Suppressor macrophage treated with lipopolysaccharide for 1 hour (primary cell): ENCODE data around the gene IYD.
A peak's percentile ranks its signal among the peaks of the same experiment; 100 is the strongest.

Experiments used
- DNase-seq, 3 donors: peaks; one replicate each; pipeline ENCODE4 v3.0.0-alpha.2; 2020 to 2022

The IYD gene, protein sequence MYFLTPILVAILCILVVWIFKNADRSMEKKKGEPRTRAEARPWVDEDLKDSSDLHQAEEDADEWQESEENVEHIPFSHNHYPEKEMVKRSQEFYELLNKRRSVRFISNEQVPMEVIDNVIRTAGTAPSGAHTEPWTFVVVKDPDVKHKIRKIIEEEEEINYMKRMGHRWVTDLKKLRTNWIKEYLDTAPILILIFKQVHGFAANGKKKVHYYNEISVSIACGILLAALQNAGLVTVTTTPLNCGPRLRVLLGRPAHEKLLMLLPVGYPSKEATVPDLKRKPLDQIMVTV

DNA sequence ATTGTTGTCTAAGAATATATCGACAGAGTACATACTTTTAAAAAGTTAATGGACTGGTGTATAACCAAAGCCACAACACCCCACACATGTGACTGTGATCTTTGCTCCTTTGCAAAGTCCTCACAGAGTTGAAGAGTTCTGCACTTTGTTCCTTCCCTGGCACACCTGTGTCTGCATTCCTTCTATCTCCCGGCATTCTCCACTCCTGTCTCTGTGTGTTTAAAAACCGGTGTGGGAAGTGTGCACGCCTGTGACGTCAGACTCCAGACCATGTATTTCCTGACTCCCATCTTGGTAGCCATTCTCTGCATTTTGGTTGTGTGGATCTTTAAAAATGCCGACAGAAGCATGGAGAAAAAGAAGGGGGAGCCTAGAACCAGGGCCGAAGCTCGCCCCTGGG is at the start of gene IYD:
IYD (plus strand) TSS at position 251 of the 400 bp plus-strand sequence; CDS start at position 271, 20 bp downstream.
- DNase-seq, result no peak

DNA sequence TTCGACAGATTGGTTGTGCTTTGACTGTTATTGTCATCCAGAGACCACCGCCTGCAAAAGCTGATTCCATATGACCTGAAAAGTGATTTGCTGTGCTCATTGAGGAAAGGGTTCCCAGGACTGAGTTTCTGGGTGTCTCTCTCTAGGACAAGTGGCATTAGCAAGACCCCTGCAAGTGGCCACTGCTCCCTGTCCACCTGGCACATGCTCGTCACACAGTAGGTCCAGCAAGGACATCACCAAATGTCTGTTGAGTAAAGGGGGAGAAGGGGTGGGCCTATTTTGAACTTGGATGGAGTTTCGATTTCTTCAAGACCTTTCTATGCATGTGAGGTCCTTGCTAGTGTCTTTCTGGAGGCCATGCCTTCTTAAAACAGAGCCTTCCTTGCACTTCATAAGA is 48.9 kb upstream of the IYD start:
- DNase-seq, result no peak

DNA sequence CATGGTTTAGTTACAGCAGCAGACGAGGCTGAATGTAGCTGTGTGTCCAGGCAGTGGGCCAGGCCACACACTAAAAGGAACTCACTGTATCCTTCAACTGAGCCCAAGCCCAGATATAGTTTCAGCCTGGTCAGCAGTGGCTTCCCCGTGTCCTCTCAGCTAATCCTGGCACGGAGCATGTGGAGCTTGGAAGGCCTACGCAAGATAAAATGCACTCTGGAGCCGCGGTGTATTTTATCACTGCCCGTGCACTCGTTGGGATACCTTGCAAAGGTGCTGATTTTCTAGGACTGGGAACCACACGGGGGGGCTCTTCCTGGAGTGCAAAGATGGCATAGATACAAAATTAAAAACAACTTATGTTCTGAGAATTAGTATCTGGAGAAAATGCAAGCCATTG is 48.4 kb upstream of the IYD start:
- no peak for DNase-seq

- DNase-seq, result no peak
These were observed 46.3 kb upstream of the IYD start for GRCh38 chr6:150322466-150322871.

DNA sequence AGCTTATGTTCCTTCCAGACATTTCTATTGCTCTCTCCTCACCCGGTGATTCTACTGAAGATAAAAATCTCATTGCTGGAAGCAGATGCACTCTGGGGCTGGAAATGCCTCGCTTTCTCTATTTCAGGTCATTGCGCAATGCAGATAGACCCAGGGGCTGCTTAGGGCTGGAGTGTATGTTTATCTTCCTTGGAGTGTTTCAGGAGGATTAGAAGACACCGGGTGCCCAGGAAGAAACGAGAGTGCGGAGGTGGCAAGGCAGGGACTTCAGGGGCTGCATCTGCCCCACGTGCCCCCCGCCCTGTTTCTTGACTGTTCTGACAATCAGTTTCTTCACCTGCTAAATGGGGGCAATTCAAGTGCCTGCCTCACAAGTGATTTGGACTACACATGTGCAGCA is 45.6 kb upstream of the IYD start:
- no peak for DNase-seq

DNA sequence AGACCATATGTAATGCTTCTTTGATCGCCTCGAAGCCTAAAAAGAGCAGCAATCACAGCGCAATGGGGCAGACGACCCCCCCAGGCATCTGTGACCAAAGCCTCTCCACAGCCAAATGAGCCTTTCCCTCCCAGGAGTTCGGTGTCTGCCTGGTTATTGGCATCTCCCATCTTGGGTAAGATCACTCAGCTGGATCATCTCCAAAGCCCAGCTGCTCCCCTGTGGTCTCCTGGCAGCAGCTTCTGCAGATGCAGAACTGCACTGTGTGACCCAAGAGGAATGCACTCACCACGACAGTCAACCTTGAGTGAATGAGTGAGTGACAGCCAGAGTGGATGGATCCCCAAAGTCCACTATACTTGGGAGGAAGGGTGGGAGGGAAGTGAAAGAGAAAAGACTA is 44.8 kb upstream of the IYD start:
- DNase-seq, result no peak

DNA sequence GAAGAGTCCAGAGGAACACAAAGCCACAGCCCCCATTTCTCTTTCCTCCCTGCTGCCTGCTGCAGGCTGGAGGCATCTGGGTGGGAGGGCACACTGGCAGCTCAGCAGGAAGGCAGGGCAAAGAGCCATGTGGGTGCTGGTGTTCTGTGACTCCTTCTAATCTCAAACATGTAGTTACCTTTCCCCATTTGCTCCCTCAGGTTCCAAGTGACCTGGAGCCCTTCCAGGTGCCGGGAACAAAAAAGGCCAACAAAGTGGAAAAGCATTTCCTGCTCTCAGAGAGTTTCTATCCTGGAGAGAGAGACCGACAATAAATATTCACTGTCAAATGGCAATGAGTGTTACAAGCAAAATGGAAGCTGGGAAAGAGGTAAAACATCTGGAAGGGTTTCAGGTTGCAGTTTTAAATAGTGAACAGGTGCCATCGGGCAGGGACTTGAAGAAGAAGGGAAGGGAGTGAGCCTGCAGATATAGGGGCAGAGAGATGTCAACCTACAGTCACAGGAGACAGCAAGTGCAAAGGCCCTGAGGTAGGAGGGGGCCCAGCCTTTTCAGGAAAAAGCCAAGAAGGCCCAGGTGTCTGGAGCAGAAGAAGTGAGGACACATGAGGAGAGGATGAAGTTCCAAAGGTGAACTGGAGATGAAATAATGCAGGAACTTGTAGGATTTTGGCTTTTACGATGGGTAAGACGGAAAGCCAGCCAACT is 43.6 kb upstream of the IYD start:
- DNase-seq, result no peak

DNA sequence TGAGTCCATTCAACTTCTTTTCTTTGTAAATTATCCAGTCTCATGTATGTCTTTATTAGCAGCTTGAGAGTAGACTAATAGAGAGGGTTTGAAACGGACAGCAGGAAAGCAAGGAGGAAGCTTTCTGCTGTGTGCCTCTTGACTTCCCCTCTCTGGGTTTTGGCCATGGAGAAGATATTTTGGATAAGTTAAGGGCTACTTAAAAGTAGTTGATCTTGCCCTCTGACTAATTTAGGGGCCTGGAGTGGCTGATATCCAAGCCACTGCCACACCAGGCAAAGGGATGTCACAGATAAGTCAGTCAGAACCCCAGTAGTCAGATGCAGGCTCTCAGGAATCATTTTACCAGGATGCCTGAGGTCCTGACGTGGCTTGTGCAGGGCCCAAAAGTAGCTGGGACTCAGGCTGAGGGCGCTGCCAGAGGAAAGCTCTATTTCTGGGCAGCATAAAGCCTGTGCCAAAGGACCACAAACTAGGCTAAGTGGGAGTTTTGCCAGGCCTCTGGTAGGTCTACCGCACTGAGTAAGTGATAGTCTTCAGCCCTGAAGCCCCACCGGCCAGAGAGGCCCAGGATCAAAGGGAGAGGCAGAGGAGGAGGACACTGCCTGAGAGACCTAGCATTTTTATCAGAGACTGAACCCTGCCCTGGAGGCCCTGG is 41.6 kb upstream of the IYD start:
- peak in 1 of 3 donors; percentile 13 for DNase-seq

GRCh38 chr6:150328744-150329405 is 39.9 kb upstream of the IYD start:
- no peak for DNase-seq

DNA sequence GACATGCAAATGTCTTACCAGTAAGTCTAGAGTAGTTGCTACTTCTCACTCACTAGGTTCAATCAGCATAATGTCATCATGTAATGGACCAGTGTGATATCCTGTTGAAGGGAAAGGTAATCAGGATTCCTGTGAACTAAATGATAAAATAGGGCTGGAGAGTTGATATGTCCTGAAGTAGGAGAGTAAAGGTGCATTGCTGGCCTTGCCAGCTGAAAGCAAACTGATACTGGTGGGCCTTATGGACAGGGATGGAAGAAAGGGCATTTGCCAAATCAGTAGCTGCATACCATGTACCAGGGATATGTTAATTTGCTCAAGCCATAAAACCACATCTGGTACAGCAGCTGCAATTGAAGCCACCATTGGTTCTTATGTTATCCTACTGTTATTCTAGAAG is 37.5 kb upstream of the IYD start:
- DNase-seq, result no peak

GRCh38 chr6:150332939-150333584 is 35.8 kb upstream of the IYD start:
- no peak for DNase-seq

DNA sequence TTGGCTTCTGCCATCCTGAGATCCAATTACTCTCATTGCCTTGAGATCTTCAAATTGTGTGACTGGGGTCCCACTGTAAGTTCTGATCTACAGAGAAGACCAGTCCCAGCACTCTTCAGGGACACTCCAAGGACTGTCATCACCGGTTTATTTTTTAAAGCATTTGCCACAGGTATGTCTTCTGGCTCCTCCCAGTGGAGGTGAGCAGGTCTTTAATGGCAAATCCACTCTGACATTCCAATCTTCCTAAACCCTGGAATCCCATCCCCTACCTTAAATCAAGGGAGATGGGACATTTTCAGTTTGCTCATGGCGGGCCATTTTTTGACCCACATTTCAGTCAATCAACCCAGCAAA is 35.2 kb upstream of the IYD start:
- DNase-seq, result no peak

- peak; percentile 72 to 75 (median 74) for DNase-seq
These were observed 33.7 kb upstream of the IYD start for GRCh38 chr6:150334790-150335783.

GRCh38 chr6:150336299-150336698 is 32.5 kb upstream of the IYD start:
- DNase-seq, result no peak

DNA sequence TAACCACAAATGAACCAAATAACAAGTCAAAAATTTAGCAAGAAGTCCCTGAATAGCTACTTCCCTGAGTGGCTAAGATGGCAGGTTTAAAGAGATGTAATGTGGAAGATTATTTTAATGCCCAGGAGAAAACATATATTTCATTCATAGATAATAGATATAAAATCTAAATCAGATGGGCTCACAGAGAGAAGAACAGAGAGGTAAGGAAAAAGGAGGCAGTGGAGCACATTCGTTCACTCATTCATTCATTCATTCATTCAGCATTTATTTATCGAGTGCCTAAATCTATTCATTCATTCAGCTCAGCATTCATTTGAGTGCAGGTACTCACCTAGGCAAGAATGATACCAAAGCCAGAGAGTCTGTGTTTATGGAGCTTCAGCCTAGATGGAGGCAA is 32.1 kb upstream of the IYD start:
- no peak for DNase-seq

- DNase-seq, result no peak
These were observed 26.7 kb upstream of the IYD start for GRCh38 chr6:150342126-150342525.

- DNase-seq, result no peak
These were observed 25.4 kb upstream of the IYD start for GRCh38 chr6:150343434-150343833.

GRCh38 chr6:150345781-150346180 is 23.0 kb upstream of the IYD start:
- DNase-seq, result no peak

DNA sequence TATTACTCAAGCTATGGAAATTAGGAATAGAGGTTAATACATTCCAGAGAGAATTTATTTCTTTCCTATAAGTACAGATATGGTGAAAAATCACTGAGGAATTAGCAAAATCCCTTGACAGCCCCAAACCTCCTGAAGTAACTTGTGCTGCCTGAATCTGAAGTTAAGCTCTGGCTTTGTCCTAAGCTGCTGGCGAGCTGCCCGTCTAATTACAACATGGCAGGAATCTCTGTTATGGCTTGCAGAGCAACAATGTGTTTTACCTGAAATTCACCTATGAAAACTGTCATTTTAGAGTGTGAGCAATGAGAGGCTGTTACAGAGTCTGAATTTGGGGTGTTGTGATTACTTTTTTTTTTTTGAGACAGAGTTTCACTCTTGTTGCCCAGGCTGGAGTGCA is 22.5 kb upstream of the IYD start:
- no peak for DNase-seq

DNA sequence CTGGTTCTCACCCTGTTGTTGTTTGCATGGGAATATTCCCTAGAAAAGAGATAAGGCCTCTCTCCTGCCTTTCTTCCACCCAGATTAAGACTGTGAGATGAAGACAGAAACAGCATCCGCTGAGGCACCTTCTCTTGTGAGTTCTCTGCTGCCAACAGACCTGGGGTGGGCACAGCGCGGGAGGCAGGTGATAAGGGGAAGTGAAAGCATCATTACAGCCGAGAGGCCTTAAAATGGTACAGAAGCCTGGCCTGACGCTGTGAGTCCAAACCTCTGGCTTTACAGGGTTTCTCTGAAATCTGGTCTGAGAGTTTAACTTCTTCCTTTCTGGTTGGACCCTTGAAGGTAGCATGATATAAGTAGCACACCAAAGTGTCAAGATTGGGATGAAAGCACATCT is 21.0 kb upstream of the IYD start:
- no peak for DNase-seq

GRCh38 chr6:150349546-150349945 is 19.3 kb upstream of the IYD start:
- no peak for DNase-seq
